Chondrocyte (in vitro differentiated cells): ENCODE results near the gene PRPF39. TPM values are rescaled to one million over a fixed set of nuclear protein-coding genes. Genes with fewer than 3 reads are reported as not detected.

Experiments
- DNase-seq: peaks from one replicate; pipeline ENCODE4 v3.0.0; 2021; ENCODE audit warnings: mixed read lengths, low spot score
- H3K27ac Mint-ChIP-seq: one replicate; pipeline ENCODE4 v1.8.0; 2021; ENCODE audit warnings: mild to moderate bottlenecking, moderate library complexity, mixed read lengths; ENCODE audit not compliant: unreplicated experiment
- H3K27me3 Mint-ChIP-seq: 2 replicates; pipeline ENCODE4 v1.8.0; 2021; ENCODE audit warnings: low read depth, mixed read lengths
- H3K36me3 Mint-ChIP-seq: 2 replicates; pipeline ENCODE4 v1.8.0; 2021; ENCODE audit warnings: low read depth, mixed read lengths
- H3K4me1 Mint-ChIP-seq: 2 replicates; pipeline ENCODE4 v1.8.0; 2021; ENCODE audit warnings: low read depth, mild to moderate bottlenecking, mixed read lengths
- H3K4me3 Mint-ChIP-seq: one replicate; pipeline ENCODE4 v1.8.0; 2021; ENCODE audit warnings: mild to moderate bottlenecking, moderate library complexity, mixed read lengths; ENCODE audit not compliant: unreplicated experiment
- H3K9me3 Mint-ChIP-seq: 2 replicates; pipeline ENCODE4 v1.8.0; 2021; ENCODE audit warnings: low read depth, mixed read lengths
- long read RNA-seq: library from polyadenylated mRNA; stranded (forward); transcript quantifications from one replicate; pipeline ENCODE4 v2.0.0, GENCODE V29; 2021
- total RNA-seq: library from RNA; stranded (reverse); gene quantifications from 3 replicates; pipeline ENCODE4 v1.2.1, GENCODE V29; 2021
- TF ChIP-seq, protein P1 (sequence below): fragments of 200-600 bp; sonication (generic); IDR thresholded peaks from 2 replicates; pipeline ENCODE4 v1.5.0; 2021; ENCODE audit warnings: antibody characterized with exemption, mild to moderate bottlenecking, moderate library complexity

The PRPF39 gene, protein sequence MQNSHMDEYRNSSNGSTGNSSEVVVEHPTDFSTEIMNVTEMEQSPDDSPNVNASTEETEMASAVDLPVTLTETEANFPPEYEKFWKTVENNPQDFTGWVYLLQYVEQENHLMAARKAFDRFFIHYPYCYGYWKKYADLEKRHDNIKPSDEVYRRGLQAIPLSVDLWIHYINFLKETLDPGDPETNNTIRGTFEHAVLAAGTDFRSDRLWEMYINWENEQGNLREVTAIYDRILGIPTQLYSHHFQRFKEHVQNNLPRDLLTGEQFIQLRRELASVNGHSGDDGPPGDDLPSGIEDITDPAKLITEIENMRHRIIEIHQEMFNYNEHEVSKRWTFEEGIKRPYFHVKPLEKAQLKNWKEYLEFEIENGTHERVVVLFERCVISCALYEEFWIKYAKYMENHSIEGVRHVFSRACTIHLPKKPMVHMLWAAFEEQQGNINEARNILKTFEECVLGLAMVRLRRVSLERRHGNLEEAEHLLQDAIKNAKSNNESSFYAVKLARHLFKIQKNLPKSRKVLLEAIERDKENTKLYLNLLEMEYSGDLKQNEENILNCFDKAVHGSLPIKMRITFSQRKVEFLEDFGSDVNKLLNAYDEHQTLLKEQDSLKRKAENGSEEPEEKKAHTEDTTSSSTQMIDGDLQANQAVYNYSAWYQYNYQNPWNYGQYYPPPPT
- total RNA-seq: 34.2 to 40.4 TPM (median 37.1 TPM) in 3 replicates
- long read RNA-seq, transcript PRPF39-201 (14 exons, 2,868 nt): major isoform, 12 of 54 reads
- long read RNA-seq, partial matches to known transcripts: 1 of 54 reads
- long read RNA-seq, other reads (novel, unspliced or antisense): 34 of 54 reads

DNA sequence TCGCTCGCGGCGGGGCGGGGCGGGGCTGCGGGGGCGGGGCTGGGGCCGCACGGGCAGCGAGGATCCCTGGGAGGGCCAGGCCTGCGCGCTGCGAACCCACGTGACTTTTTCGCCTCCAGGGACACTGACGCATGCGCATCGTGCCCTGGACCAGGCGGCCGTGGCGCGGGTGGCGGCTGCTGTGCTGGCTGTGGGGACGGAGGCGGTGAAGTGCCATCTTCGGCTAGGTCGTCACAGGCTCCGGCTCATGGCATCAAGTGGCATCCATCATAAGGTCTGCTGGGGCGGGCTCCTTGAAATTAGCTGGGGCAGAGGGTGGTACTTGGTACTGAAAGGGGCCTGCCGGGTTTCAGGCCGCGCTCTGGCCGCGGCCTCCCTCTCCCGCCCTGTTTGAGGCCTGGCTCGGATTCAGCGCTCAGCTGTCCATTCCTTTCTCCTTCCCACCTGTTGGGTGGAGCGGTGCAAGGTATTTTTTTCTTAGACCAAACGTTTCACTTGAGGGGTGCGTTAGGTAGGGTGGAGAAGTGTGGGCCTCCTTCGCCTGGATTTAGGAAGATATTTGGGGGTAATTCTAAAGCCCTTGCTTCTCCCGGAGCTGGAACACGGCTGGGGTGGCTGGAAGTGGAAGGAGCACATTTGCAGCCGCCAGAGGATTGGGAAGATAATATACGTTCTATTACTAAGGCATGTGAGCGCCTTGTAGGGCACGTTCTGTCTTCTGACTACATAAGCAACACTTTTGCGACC, at the start of gene PRPF39:
TSS of gene PRPF39 (plus strand) at position 141 of the 747 bp plus-strand sequence. CDS start 11,124 bp downstream, outside the sequence.
- peaks cover 43% of the 10 kb centered on the region for H3K4me1 Mint-ChIP-seq
- peak within 1 kb of the TSS; percentile 97 for H3K27ac Mint-ChIP-seq
- peak within 1 kb of the TSS; percentile 98 for H3K4me3 Mint-ChIP-seq
- DNase-seq: peak; percentile 97
- no peaks in the 10 kb centered on the region for H3K9me3 Mint-ChIP-seq
- TF ChIP-seq, protein P1, sequence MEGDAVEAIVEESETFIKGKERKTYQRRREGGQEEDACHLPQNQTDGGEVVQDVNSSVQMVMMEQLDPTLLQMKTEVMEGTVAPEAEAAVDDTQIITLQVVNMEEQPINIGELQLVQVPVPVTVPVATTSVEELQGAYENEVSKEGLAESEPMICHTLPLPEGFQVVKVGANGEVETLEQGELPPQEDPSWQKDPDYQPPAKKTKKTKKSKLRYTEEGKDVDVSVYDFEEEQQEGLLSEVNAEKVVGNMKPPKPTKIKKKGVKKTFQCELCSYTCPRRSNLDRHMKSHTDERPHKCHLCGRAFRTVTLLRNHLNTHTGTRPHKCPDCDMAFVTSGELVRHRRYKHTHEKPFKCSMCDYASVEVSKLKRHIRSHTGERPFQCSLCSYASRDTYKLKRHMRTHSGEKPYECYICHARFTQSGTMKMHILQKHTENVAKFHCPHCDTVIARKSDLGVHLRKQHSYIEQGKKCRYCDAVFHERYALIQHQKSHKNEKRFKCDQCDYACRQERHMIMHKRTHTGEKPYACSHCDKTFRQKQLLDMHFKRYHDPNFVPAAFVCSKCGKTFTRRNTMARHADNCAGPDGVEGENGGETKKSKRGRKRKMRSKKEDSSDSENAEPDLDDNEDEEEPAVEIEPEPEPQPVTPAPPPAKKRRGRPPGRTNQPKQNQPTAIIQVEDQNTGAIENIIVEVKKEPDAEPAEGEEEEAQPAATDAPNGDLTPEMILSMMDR: no peak
- no peaks in the 10 kb centered on the region for H3K36me3 Mint-ChIP-seq
- H3K27me3 Mint-ChIP-seq: no peaks in the 10 kb centered on the region

DNA sequence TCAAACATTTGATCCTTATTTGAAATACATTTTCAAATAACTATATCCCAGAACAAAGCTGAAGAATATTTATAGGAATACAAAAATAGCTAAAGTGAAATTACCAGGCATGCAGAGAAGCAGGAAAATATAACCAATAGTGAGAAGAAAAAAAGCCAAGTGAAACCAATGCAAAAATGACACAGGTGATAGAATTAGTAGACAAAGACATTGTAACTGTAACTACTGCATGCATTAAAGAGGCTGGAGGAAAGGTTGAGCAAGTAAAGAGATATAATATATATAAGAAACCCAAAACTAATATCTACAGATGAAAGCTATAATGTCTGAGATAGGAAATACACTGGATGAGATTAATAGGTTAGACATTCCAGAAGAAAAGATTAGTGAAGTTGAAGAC, 49.2 kb upstream of the PRPF39 start:
- H3K27ac Mint-ChIP-seq: no peak overlapping the region
- H3K4me1 Mint-ChIP-seq: no peaks in the 10 kb centered on the region
- no peak overlapping the region for H3K4me3 Mint-ChIP-seq
- H3K27me3 Mint-ChIP-seq: no peaks in the 10 kb centered on the region
- H3K36me3 Mint-ChIP-seq: peaks cover 21% of the 10 kb centered on the region
- no peak for DNase-seq
- TF ChIP-seq, protein P1: no peak
- H3K9me3 Mint-ChIP-seq: no peaks in the 10 kb centered on the region

DNA sequence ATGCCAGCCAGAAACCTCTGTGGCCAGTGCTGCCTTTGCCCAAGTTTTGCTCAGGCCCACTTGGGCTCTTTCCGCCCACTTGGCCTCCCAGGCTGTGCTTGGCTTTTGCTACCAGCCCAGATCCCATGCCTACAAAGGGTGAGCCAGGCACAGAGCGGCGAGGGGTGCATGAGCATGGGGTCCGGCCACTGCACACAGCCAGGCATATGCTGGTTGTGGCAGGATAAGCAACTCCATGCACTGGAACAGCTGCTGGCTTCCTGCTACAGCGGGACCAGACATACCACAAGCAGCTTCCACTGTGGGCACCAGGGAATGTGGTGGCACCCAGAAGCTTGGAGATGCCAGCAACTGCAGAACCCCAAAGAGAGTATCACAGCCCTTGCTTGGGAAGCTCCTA, 45.7 kb upstream of the PRPF39 start:
- no peak for DNase-seq
- Mint-ChIP-seq H3K36me3 (peaks cover 23% of the 10 kb centered on the region), H3K27me3 (no peaks in the 10 kb centered on the region), H3K4me1 (no peaks in the 10 kb centered on the region), H3K27ac (no peak overlapping the region), H3K4me3 (no peak overlapping the region), H3K9me3 (no peaks in the 10 kb centered on the region)
- TF ChIP-seq, protein P1: no peak

DNA sequence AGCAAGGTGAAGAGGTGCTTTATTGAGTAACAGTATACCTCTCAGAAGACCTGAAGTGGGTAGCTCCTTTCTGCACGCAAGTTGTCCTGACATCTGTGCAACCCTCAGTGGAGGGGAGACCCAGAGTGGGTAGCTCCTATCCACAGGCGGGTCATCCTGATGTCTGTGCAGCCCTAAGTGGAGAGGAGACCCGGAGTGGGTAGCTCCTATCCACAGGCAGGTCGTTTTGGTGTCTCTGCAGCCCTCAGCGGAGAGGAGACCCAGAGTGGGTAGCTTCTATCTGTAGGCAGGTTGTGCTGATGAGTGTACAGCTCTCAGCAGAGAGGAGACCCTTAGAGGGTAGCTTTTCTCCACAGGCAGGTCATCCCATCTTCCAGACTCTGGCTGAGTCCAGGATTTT, 45.1 kb upstream of the PRPF39 start:
- no peak overlapping the region for H3K27ac Mint-ChIP-seq
- H3K36me3 Mint-ChIP-seq: peaks cover 22% of the 10 kb centered on the region
- H3K4me3 Mint-ChIP-seq: no peak overlapping the region
- no peak for DNase-seq
- no peaks in the 10 kb centered on the region for H3K9me3 Mint-ChIP-seq
- no peaks in the 10 kb centered on the region for H3K27me3 Mint-ChIP-seq
- TF ChIP-seq, protein P1: no peak
- H3K4me1 Mint-ChIP-seq: no peaks in the 10 kb centered on the region

DNA sequence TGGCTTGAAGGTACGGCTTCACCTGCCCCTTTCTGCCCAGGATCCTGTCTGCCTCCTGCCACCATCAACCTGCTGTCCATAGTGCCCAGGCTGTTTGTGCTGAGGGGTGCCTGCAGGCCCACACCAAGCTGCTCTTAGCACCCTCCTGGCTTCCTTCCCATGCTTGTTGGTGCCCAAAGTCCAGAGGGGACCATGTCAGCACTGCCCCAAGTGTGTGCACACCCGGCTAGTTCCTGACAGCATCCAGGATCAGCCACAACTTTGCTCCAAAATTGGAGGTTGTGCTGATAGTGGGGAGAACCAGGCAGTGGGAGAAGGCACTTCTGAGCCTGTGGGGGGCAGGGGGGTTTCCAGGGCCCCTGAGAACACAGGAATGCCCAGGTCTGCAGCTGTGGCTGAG, 44.5 kb upstream of the PRPF39 start:
- Mint-ChIP-seq H3K4me3 (no peak overlapping the region), H3K27ac (no peak overlapping the region), H3K9me3 (no peaks in the 10 kb centered on the region), H3K4me1 (no peaks in the 10 kb centered on the region), H3K36me3 (peaks cover 19% of the 10 kb centered on the region), H3K27me3 (no peaks in the 10 kb centered on the region)
- TF ChIP-seq, protein P1: no peak
- DNase-seq: no peak
